Mammary epithelial cell (primary cell): ENCODE data around the gene MCF2L.

Experiments
- EZH2 ChIP-seq: IDR thresholded peaks from 2 replicates; pipeline ENCODE4 v1.6.1; 2012; ENCODE audit warnings: low read length, inconsistent platforms, borderline replicate concordance
- TF ChIP-seq, protein P1 (sequence below), 2 donors: IDR thresholded peaks in 1 of 2; conservative IDR thresholded peaks in 1 of 2; 2 replicates each; pipeline ENCODE4 v1.5.1; 2011 to 2012; ENCODE audit warnings: inconsistent platforms in 2 of 2, low read length in 2 of 2, mild to moderate bottlenecking in 2 of 2, control low read depth in 1 of 2, low read depth in 1 of 2; ENCODE audit not compliant: insufficient read depth in 1 of 2; ENCODE audit errors: extremely low read depth in 1 of 2

DNA sequence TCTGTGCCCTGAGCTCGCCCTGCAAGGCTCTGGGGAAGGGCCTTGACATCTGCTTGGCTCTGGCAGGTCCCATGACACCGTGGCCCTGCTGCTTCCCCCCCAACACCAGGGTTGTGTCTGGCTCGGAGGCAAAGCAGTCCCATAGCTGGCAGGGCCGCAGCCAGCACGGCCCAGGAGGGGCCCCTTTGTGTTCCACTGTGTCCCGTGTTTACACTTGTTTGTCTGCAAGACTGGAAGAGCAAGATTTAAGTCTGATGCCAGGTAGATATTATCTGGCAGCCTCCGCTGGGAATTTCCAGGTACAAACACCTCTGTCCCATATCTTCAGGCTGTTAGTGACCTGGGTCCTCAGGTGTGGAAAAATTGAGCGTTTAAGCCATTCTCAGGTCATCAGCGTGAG, 44.3 kb downstream of the MCF2L start:
- TF ChIP-seq, protein P1, sequence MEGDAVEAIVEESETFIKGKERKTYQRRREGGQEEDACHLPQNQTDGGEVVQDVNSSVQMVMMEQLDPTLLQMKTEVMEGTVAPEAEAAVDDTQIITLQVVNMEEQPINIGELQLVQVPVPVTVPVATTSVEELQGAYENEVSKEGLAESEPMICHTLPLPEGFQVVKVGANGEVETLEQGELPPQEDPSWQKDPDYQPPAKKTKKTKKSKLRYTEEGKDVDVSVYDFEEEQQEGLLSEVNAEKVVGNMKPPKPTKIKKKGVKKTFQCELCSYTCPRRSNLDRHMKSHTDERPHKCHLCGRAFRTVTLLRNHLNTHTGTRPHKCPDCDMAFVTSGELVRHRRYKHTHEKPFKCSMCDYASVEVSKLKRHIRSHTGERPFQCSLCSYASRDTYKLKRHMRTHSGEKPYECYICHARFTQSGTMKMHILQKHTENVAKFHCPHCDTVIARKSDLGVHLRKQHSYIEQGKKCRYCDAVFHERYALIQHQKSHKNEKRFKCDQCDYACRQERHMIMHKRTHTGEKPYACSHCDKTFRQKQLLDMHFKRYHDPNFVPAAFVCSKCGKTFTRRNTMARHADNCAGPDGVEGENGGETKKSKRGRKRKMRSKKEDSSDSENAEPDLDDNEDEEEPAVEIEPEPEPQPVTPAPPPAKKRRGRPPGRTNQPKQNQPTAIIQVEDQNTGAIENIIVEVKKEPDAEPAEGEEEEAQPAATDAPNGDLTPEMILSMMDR (conservative IDR thresholded peaks at IDR 0.05 in 1 of 2, IDR thresholded peaks at IDR 0.05 in 1 of 2; ENCODE audit: extremely low read depth in 1 of 2, insufficient read depth in 1 of 2, low read depth in 1 of 2, low read length in 2 of 2), result no peak
- TF ChIP-seq EZH2, result no peak
